KBM-7 (cell line): ENCODE measurements around the gene TNRC6C.
A peak's percentile ranks its signal among the peaks of the same experiment; 100 is the strongest.
"Not testable (repeated sequence)": the region's sequence is repeated elsewhere in the genome, so short reads cannot be mapped to it uniquely, and the experiment has no call there.

Source experiments
- DNase-seq: peaks from one replicate; pipeline ENCODE4 v3.0.0-alpha.2; 2015
- in situ Hi-C: fragments of 300-500 bp; cut with MboI; formaldehyde crosslinking; loops from 2 replicates; pipeline ENCODE4 v1.14.3; 2020; ENCODE audit warnings: low sequenced_read_pairs, low pct_unique_long_range_greater_than_20kb, mixed read lengths

The TNRC6C gene

GRCh38 chr17:78138204-78139060, 179.9 kb downstream of the TNRC6C start:
- no peak for DNase-seq
- in situ Hi-C loops = no loop called here

DNA sequence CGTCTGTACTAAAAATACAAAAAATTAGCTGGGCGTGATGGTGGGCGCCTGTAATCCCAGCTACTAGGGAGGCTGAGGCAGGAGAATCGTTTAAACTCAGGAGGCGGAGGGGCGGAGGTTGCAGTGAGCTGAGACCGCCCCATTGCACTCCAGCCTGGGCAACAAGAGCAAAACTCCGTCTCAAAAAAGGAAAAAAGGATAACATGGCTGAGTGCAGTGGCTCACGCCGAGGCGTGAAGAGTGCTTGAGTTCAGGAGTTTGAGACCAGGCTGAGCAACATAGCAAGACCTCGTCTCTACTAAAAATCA, 181.3 kb downstream of the TNRC6C start:
- in situ Hi-C loops, DNase-seq: not testable (repeated sequence)

DNA sequence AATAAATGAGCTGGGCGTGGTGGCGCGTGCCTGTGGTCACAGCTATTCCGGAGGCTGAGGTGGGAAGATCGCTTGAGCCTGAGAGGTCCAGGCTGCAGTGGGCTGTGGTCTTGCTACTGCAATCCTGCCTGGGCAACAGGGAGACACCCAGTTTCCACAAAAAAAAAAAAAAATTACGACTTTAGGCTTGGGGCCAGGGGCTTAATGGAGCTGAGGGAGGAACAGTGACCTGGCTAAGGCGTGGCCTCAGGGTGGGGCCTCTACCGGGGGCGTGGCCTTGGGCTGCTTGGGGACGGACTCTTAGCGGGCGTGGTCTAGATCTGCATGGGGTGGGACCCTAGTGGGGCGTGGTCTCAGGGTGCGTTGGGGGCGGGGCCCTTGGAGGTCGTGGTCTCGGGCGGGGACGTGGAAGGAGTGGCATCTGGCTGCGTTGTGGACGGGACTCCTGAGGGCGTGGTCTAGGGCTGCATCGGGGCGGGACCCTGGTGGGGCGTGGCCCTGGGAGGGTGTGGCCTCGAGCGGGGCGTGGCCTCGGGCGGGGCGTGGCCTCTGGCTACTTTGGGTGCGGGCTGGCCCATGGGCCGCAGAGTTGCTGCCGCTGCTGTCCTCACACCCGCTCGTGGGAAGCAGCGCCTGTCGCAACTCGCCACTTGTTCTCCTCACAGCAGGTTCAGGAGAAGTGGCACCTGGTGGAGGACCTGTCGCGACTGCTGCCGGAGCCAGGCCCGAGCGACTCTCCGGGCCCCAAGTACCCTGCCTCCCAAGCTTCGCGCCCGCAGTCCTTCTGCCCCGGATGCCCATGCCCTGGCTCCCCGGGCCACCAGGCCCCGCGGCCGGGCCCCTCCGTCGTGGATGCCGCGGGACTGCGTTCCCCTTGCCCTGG, 181.9 kb downstream of the TNRC6C start:
- peak; percentile 98 for DNase-seq
- in situ Hi-C loops = no loop called here

DNA sequence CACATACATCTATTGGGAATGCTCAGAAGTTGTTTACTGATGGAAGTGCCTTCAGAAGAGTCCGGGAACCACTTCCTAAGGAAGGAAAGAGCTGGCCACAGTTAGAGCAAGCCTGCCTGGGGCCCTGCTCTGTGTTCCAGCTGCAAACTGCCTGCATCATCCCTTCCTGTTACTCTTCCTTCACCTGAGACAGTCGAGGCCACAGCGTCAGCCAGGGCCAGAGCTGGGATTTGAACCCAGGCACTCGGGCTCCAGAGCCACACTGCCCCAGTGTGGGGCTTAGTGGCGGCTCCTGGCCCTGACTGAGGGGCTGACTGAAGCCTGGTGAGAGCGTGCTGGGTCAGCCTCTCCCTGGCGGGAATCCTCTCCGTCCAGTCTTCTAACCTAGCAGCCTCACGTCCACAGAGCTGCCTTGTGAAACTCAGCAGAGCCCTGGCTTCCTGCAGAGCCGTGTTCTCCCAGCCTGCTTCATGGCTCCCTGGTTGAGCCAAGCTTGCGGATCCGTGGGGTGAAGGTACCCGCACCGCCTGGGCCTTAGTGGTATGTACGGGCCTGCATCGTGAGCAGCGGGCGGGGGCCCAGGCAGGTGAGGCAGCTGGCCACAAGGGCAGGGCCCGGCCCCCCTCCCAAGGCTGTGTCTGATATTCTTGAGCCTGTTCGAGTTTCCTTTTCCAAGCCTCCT, 183.1 kb downstream of the TNRC6C start:
- no peak for DNase-seq
- in situ Hi-C loops = no loop called here

- in situ Hi-C loops = no loop called here
- no peak for DNase-seq
These were observed 183.8 kb downstream of the TNRC6C start for GRCh38 chr17:78142119-78142861.

- in situ Hi-C loops = no loop called here
- DNase-seq = no peak
These were observed 185.0 kb downstream of the TNRC6C start for GRCh38 chr17:78143214-78144146.

- in situ Hi-C loops = no loop called here
- DNase-seq = peak; percentile 86
These were observed 185.7 kb downstream of the TNRC6C start for GRCh38 chr17:78144147-78144719.

- in situ Hi-C loops = no loop called here
- DNase-seq = no peak
These were observed 186.5 kb downstream of the TNRC6C start for GRCh38 chr17:78144736-78145641.

- no peak for DNase-seq
- in situ Hi-C loops = no loop called here
These were observed 188.0 kb downstream of the TNRC6C start for GRCh38 chr17:78146471-78146869.

DNA sequence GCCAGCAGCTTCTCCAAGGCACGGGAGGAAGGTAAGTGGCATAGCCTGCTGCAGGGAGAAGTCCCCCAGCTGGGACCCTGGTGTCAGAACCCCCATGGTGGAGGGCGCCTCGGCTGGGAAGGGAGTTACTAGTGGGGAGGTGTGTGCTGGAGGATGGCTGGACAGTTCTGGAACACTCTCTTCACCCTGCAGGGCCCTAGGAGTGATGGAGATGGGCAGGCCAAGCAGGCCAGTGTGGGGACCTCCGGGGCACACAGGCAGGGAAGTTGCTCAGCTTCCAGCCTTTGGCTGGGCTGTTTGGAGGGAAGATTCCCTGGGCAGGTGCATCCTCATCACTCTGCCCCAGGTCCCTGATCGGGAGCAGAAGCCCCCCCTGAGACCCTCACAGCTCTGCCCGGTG, 188.4 kb downstream of the TNRC6C start:
- in situ Hi-C loops = no loop called here
- DNase-seq = no peak

DNA sequence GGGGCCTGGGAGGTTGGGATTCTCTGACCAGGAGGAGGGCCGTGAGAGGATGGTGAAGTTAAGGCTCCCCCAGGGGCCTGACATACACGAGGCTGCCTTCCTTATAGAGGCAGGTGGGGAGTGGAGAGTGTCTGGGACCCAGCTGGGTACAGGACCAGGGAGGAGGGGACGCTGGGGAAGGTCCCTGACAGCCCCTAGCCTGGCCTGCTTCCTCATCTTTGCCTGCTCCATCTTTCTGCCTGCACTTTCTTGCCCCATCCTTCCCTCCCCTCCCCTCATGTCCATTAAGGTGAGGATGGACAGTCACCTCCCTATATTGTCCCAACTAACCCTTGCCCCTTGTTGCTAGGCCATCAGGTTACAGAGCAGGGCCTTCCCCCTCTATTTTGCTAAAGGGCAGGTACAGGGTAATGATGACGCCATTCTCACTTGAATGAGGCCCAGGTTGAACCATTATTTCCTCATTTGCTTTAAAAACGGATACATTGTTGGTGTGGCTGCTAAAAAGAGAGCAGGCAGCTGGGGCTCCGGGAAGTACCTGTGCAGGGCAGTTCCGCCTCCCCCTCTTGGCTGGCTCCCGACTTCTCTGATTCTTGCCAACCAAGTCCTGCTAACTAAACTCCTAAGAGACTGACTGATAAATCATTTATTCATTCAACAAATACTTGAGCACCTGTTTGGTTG, 189.0 kb downstream of the TNRC6C start:
- DNase-seq = peak; percentile 43
- in situ Hi-C loops = no loop called here

- no peak for DNase-seq
- in situ Hi-C loops = no loop called here
These were observed 189.9 kb downstream of the TNRC6C start for GRCh38 chr17:78148286-78149016.

- in situ Hi-C loops = no loop called here
- DNase-seq = no peak
These were observed 193.1 kb downstream of the TNRC6C start for GRCh38 chr17:78151514-78152008.

DNA sequence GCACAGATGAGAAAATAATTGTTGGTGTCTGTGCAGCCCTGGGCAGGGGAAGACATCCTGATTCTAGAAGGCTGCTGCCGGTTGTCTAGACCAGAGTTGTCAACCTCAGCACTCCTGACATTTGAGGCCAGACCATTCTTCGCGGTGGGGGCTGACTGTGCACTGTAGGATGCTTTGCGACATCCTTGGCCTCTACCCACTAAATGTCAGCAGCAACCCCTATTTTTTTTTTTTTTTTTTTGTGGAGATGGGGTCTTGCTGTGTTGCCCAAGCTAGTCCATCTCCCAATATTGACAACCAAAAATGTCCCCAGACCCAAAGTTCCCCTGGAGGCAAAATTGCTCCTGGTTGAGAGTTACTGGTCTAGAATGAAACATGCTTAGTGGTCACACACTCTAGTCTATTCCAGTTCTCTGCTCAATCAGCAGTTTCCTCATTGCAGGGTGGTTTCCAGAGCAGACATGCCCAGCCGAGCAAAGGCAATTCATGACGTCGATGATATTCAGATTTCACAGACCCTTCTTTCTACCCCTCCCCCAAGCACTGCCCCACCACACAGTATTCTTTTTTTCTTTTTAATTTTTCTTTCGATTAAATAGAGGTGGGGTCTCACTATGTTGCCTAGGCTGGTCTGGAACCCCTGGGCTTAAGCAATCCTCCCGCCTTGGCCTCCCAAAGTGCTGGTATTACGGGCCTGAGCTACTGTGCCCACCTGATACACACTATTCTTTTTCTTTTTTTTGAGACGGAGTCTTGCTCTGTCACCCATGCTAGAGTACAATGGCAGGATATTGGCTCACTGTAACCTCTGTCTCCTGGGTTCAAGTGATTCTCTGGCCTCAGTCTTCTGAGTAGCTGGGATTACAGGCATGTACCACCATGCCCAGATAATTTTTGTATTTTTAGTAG, 196.7 kb downstream of the TNRC6C start:
- in situ Hi-C loops = no loop called here
- DNase-seq = peak; percentile 77
